Esophagus squamous epithelium (tissue), 5 donors: ENCODE results near the gene PUS1. TPM values are rescaled to one million over a fixed set of nuclear protein-coding genes. Genes with fewer than 3 reads are reported as not detected.

Source experiments
- DNase-seq: peaks from one replicate; lab custom pipeline; 2025; lab: John Stamatoyannopoulos, UW
- H3K27ac ChIP-seq, 4 donors: fragments of 200-600 bp; sonication (generic); one replicate each; pipeline ENCODE4 v1.5.1; 2016 to 2019; ENCODE audit warnings: mild to moderate bottlenecking in 1 of 4
- H3K27me3 ChIP-seq, 4 donors: fragments of 200-600 bp; sonication (generic); 1 replicate in 3 of 4; 2 replicates in 1 of 4; pipeline versions ENCODE4 v1.5.1 to v1.6.0; 2017 to 2021; ENCODE audit warnings: antibody characterized with exemption in 1 of 4
- H3K36me3 ChIP-seq, 3 donors: fragments of 200-600 bp; sonication (generic); one replicate each; pipeline ENCODE4 v1.5.1; 2016 to 2019
- H3K4me1 ChIP-seq, 3 donors: fragments of 200-600 bp; sonication (generic); one replicate each; pipeline ENCODE4 v1.5.1; 2017 to 2019
- H3K4me3 ChIP-seq, 4 donors: fragments of 200-600 bp; sonication (generic); 1 replicate in 3 of 4; 2 replicates in 1 of 4; pipeline ENCODE4 v1.5.1; 2016 to 2019; ENCODE audit warnings: mild to moderate bottlenecking in 2 of 4, moderate library complexity in 1 of 4
- H3K9me3 ChIP-seq, 3 donors: fragments of 200-600 bp; sonication (generic); one replicate each; pipeline ENCODE4 v1.5.1; 2016 to 2019
- POLR2A ChIP-seq, 4 donors: fragments of 450-650 bp; IDR thresholded peaks; one replicate each; pipeline ENCODE4 v1.6.1; 2017; ENCODE audit warnings: antibody characterized with exemption in 4 of 4, mild to moderate bottlenecking in 4 of 4, moderate library complexity in 3 of 4
- WGBS, 2 donors: methylation state at CpG; one replicate each; pipeline ENCODE4 v1.1.5; 2018; 5-methylcytosine and 5-hydroxymethylcytosine counted together
- intact Hi-C: fragments of 100-400 bp; cut with DNase I; formaldehyde crosslinking; loops from one replicate; pipeline ENCODE4 v1.15.0; 2022
- total RNA-seq, 4 donors: library from RNA; depleted of rRNA; stranded (reverse); fragments of >200 nt; gene quantifications; one replicate each; pipeline ENCODE4 v1.1.0, GENCODE V29; 2016
- TF ChIP-seq, protein P1 (sequence below), 6 experiments: fragments of 450-650 bp in 4 of 6; fragments of 200-600 bp in 2 of 6; sonication (generic) in 2 of 6; IDR thresholded peaks; one replicate each; pipeline ENCODE4 v1.5.1; 2016 to 2019; ENCODE audit warnings: antibody characterized with exemption in 6 of 6, mild to moderate bottlenecking in 4 of 6, moderate library complexity in 4 of 6
- donor health status: DM: yes; HTN: yes; CAD: no.

Gene PUS1
- total RNA-seq, 4 donors from 2014 or later, result 8.1 to 24.2 (median 19.8) TPM

DNA sequence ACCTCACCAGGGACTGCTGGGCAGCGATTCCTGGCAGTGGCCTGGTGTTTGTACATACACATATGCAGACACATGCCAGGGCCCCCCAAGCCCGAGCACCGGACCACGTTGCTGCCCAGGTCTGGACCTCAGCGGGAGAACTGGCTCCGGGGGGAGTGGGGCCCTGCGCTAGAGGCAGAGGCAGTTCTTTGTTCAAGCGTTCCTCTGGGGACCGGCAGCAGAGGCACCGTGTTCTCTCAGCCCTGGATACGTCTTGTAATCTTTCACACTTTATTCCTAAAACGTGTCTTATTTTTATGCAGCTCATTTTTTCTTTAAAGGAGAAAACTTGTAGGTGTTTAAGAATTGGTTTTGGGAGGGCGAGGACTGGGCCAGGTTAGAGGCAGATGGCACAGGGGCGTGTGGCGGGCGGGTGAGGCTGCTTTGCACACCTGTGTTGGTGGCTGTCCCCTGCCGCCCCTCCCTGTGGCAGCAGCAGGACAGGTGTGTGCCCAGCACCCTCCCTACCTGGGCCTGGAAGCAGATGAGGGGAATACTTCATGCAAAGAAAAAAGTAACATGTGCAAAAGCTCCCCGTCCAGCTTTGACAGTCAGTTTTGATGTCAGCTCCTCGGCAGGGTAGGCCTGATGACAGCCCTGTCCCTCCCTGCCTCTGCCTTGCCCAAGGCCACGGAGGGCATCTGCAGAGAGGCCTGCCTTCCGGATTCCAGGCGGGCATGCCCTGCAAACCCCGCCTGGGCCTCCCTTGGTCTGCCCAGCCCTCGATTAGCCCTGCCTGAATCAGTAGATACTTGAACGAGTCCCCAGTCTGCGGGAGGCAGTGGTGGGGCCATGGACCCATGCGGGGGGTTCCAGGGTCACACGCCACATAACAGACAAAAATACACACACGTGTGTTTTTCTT lies 7.0 kb upstream of the PUS1 start:
- 76 to 77% methylated on average over 14 to 21 of the region's 29 CpGs for WGBS, 2 donors

DNA sequence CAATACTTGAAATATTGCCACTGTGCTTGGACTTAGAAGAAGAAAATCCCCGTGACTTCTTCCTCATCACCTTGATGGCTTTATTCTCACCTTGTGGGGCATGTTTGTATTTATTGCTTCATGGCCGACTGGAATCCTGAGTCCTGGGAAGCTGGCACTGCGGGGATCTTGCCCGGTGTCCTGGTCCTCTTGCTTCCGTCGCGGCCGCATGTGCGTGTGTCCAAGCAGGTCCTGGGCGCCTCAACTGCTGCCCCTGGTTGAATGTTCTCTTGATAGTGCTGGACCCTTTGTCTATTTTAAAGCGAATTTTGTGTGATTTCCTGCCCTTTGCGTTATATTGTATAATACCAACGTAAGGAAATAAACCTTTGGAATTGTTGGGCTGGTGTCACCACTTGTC lies 6.3 kb upstream of the PUS1 start:
- H3K4me1 ChIP-seq, result peaks cover 0 to 21% (median 4%) of the 10 kb centered on the region in 3 donors
- intact Hi-C loops, result no loop called here
- WGBS, 2 donors, result 85 to 89% methylated on average over 13 of the region's 13 CpGs
- H3K27me3 ChIP-seq, result no peaks in the 10 kb centered on the region
- H3K4me3 ChIP-seq, result no peak overlapping the region
- H3K36me3 ChIP-seq, result peaks cover 18 to 53% (median 20%) of the 10 kb centered on the region in 3 donors
- no peaks in the 10 kb centered on the region for H3K9me3 ChIP-seq
- H3K27ac ChIP-seq, result peak overlapping the region in 1 of 4 donors; percentile 16
- no peak for DNase-seq
- no peak for TF ChIP-seq POLR2A (IDR thresholded peaks at IDR 0.05)
- TF ChIP-seq, protein P1, sequence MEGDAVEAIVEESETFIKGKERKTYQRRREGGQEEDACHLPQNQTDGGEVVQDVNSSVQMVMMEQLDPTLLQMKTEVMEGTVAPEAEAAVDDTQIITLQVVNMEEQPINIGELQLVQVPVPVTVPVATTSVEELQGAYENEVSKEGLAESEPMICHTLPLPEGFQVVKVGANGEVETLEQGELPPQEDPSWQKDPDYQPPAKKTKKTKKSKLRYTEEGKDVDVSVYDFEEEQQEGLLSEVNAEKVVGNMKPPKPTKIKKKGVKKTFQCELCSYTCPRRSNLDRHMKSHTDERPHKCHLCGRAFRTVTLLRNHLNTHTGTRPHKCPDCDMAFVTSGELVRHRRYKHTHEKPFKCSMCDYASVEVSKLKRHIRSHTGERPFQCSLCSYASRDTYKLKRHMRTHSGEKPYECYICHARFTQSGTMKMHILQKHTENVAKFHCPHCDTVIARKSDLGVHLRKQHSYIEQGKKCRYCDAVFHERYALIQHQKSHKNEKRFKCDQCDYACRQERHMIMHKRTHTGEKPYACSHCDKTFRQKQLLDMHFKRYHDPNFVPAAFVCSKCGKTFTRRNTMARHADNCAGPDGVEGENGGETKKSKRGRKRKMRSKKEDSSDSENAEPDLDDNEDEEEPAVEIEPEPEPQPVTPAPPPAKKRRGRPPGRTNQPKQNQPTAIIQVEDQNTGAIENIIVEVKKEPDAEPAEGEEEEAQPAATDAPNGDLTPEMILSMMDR (IDR thresholded peaks at IDR 0.05), result no peak

More for the DNA sequence above, 7.0 kb upstream of the PUS1 start:
- DNase-seq, result no peak
- peak overlapping the region in 1 of 4 donors; percentile 16 for H3K27ac ChIP-seq
- peaks cover 0 to 21% (median 4%) of the 10 kb centered on the region in 3 donors for H3K4me1 ChIP-seq
- H3K4me3 ChIP-seq, result no peak overlapping the region
- peaks cover 18 to 59% (median 25%) of the 10 kb centered on the region in 3 donors for H3K36me3 ChIP-seq
- no peak for TF ChIP-seq POLR2A (IDR thresholded peaks at IDR 0.05)
- TF ChIP-seq, protein P1 (IDR thresholded peaks at IDR 0.05), result no peak
- H3K27me3 ChIP-seq, result no peaks in the 10 kb centered on the region
- intact Hi-C loops, result no loop called here
- no peaks in the 10 kb centered on the region for H3K9me3 ChIP-seq

DNA sequence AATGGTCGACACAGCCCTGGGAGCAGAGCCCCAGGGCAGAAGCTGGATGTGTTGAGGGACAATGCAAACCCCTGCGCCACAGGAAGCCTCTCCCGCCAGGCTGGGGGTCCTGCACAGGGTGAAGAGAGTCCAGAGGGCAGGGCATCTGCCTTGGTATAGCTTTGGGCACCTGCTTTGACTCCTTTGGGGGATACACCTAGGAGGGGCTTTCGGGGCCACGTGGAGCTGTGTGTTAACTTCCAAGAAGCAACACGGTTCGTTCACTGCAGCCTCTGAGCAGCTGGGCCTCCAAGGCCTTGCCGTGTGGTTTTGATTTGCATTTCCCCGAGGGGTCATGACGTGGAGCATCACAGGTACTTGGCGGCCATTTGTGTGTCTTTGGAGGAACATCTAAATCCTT lies 5.8 kb upstream of the PUS1 start:
- TF ChIP-seq, protein P1 (IDR thresholded peaks at IDR 0.05), result no peak
- no peaks in the 10 kb centered on the region for H3K9me3 ChIP-seq
- peaks cover 0 to 26% (median 4%) of the 10 kb centered on the region in 3 donors for H3K4me1 ChIP-seq
- peaks cover 17 to 48% (median 18%) of the 10 kb centered on the region in 3 donors for H3K36me3 ChIP-seq
- WGBS, 2 donors, result 67 to 79% methylated on average over 6 of the region's 11 CpGs
- H3K4me3 ChIP-seq, result no peak overlapping the region
- intact Hi-C loops, result no loop called here
- H3K27me3 ChIP-seq, result no peaks in the 10 kb centered on the region
- no peak for DNase-seq
- H3K27ac ChIP-seq, result no peak overlapping the region

DNA sequence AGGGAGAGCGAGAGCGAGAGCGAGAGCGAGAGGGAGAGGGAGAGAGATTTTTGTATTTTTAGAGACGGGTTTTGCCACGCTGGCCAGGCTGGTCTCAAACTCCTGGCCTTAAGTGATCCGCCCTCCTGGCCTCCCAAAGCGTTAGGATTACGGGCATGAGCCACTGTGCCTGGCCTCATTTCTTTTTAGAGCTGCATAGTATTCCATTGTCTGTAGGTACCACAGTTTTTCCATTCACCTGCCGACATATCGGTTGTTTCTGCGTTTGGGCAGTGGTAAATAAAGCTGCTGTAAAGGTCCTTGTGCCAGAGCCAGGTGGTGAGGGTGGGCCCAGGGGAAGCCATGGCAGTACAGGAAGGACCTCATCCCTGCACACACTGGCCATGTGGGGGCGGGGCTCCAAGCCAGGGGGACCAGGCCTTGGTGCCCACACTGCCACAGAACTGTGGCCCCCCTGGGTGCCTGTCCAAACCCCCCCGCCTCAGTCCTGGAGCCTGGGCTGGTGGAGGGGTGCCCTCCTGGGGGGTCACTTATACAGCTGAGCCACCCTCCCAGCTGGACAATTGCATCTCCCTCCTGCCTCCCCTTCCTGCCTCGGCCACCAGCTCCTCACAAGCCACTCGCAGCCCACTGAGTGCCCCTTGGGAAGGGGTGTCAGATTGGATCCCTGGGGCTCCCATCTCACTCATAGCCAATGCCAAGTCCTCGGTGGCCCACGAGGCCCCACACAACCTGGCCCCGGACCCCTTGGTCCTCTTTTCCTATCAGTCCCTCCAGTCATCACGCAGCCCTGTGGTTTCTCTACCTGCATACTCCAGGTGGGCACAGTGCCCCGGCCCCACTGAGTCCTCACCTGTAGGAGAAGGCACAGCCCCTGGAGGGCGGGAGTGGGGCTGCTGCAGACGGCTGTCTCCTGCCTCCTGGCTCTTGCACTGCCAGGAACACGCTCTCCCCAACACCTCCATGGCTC lies 1.7 kb upstream of the PUS1 start:
- intact Hi-C loops, result no loop called here
- no peak for DNase-seq
- Histone ChIP-seq H3K4me3 (no peak overlapping the region), H3K27me3 (no peaks in the 10 kb centered on the region), H3K27ac (no peak overlapping the region), H3K4me1 (peaks cover 8 to 41% (median 13%) of the 10 kb centered on the region in 3 donors), H3K9me3 (no peaks in the 10 kb centered on the region), H3K36me3 (peaks cover 4 to 23% (median 8%) of the 10 kb centered on the region in 3 donors)
- WGBS, 2 donors, result 81 to 88% methylated on average over 17 to 22 of the region's 24 CpGs
- no peak for TF ChIP-seq POLR2A (IDR thresholded peaks at IDR 0.05)
- TF ChIP-seq, protein P1 (IDR thresholded peaks at IDR 0.05), result no peak
